GM10266 (cell line): ENCODE measurements around the gene TTC24.

Experiments used
- DNase-seq: peaks from one replicate; pipeline ENCODE4 v3.0.0; 2012; ENCODE audit errors: extremely low spot score
- TF ChIP-seq, protein P1 (sequence below): IDR thresholded peaks from 2 replicates; pipeline ENCODE4 v1.5.1; 2012; ENCODE audit warnings: mild to moderate bottlenecking, low read depth; ENCODE audit not compliant: control insufficient read depth, insufficient read depth; ENCODE audit errors: missing control alignments

Gene TTC24

DNA sequence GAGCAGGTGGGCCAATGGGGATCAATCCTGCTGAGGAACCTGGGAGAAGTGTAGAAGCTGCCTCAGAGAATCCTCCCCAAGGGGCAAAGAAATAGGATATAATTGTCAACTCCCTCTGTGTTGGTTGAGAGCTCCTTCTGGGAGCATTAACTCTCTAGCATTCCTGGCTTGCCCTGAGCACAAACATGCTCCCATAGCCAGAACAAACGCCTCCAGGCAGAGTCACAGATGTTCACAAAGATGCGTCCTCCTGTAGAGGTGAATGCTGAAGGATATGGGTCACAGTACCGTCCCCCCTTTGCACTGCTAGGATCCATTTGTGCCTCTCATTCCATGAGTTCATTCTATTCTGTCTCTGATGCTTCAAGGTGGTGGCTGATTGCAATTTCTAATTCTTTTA, 52.8 kb downstream of the TTC24 start:
- DNase-seq, result no peak
- TF ChIP-seq, protein P1, sequence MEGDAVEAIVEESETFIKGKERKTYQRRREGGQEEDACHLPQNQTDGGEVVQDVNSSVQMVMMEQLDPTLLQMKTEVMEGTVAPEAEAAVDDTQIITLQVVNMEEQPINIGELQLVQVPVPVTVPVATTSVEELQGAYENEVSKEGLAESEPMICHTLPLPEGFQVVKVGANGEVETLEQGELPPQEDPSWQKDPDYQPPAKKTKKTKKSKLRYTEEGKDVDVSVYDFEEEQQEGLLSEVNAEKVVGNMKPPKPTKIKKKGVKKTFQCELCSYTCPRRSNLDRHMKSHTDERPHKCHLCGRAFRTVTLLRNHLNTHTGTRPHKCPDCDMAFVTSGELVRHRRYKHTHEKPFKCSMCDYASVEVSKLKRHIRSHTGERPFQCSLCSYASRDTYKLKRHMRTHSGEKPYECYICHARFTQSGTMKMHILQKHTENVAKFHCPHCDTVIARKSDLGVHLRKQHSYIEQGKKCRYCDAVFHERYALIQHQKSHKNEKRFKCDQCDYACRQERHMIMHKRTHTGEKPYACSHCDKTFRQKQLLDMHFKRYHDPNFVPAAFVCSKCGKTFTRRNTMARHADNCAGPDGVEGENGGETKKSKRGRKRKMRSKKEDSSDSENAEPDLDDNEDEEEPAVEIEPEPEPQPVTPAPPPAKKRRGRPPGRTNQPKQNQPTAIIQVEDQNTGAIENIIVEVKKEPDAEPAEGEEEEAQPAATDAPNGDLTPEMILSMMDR, result no peak
